ENCODE measurements around the gene MACROD2. TPM values are rescaled to one million over a fixed set of nuclear protein-coding genes. Genes with fewer than 3 reads are reported as not detected.

The MACROD2 gene
- total RNA-seq, 1 experiment from 2014 or later = 3.7 TPM

GRCh38 chr20:15155848-15156401 is 1160.6 kb downstream of the MACROD2 start:
- Histone ChIP-seq H4K20me1 (ENCODE audit: insufficient read depth) (no peaks in the 10 kb centered on the region), H3K27me3 (ENCODE audit: insufficient read depth, low read length) (no peaks in the 10 kb centered on the region), H3K79me2 (ENCODE audit: insufficient read depth, low read length) (no peaks in the 10 kb centered on the region), H3K9me2 (ENCODE audit: insufficient read depth) (no peaks in the 10 kb centered on the region), H2AFZ (ENCODE audit: low read depth, low read length, poor library complexity, severe bottlenecking) (no peak overlapping the region), H3K4me2 (ENCODE audit: low read length) (no peak overlapping the region), H3K9ac (ENCODE audit: low read length) (no peak overlapping the region), H3K4me3 (replicated peaks in 1 of 2; ENCODE audit: low read depth in 1 of 2, low read length in 2 of 2) (no peak overlapping the region), H3K9me3 (ENCODE audit: control insufficient read depth in 1 of 2, insufficient read depth in 1 of 2, low read depth in 1 of 2, low read length in 2 of 2) (no peaks in the 10 kb centered on the region), H3K36me3 (ENCODE audit: control insufficient read depth in 1 of 2, insufficient read depth in 2 of 2, low read length in 2 of 2) (no peaks in the 10 kb centered on the region), H3K4me1 (ENCODE audit: control insufficient read depth in 1 of 2, insufficient read depth in 2 of 2, low read length in 2 of 2) (no peaks in the 10 kb centered on the region), H3K27ac (ENCODE audit: low read depth, low read length) (no peak overlapping the region)
- ChIA-PET CTCF (no interaction called here), POLR2A (no interaction called here), RAD21 (ENCODE audit: low non-redundant PET in 1 of 2, low total read pairs in 2 of 2, uncharacterized antibody in 2 of 2, unreplicated experiment in 2 of 2) (no interaction called here)
- intact Hi-C loops (cut with micrococcal nuclease) = no loop called here
- no TSS peak for BruUV-seq (replicated peaks)
- TF ChIP-seq CEBPB (IDR thresholded peaks at IDR 0.05; ENCODE audit: low read depth) (no peak), TCF7L2 (IDR thresholded peaks at IDR 0.05; ENCODE audit: borderline replicate concordance, extremely low read depth, insufficient read depth, insufficient read length) (no peak), POLR2A (IDR thresholded peaks at IDR 0.05; ENCODE audit: borderline replicate concordance, extremely low read depth, insufficient read depth, insufficient read length) (no peak), SP1 (IDR thresholded peaks at IDR 0.05; ENCODE audit: low read depth) (no peak), FOSL1 (IDR thresholded peaks at IDR 0.05; ENCODE audit: low read depth) (no peak), SRF (IDR thresholded peaks at IDR 0.05; ENCODE audit: low read depth) (no peak), CTCF (IDR thresholded peaks at IDR 0.05 in 2 of 3, conservative IDR thresholded peaks at IDR 0.05 in 1 of 3; ENCODE audit: borderline replicate concordance in 1 of 3, insufficient read depth in 1 of 3, low read depth in 2 of 3, low read length in 2 of 3) (no peak)
- no peak for DNase-seq (ENCODE audit: low read depth, low spot score)
- ATAC-seq = no peak

- Histone ChIP-seq H2AFZ (ENCODE audit: low read depth, low read length, poor library complexity, severe bottlenecking) (no peak overlapping the region), H3K27me3 (ENCODE audit: insufficient read depth, low read length) (no peaks in the 10 kb centered on the region), H3K4me2 (ENCODE audit: low read length) (no peak overlapping the region), H3K9me2 (ENCODE audit: insufficient read depth) (no peaks in the 10 kb centered on the region), H3K36me3 (ENCODE audit: control insufficient read depth in 1 of 2, insufficient read depth in 2 of 2, low read length in 2 of 2) (no peaks in the 10 kb centered on the region), H3K4me1 (ENCODE audit: control insufficient read depth in 1 of 2, insufficient read depth in 2 of 2, low read length in 2 of 2) (no peaks in the 10 kb centered on the region), H3K9me3 (ENCODE audit: control insufficient read depth in 1 of 2, insufficient read depth in 1 of 2, low read depth in 1 of 2, low read length in 2 of 2) (no peaks in the 10 kb centered on the region), H3K4me3 (replicated peaks in 1 of 2; ENCODE audit: low read depth in 1 of 2, low read length in 2 of 2) (no peak overlapping the region), H3K79me2 (ENCODE audit: insufficient read depth, low read length) (no peaks in the 10 kb centered on the region), H3K27ac (ENCODE audit: low read depth, low read length) (no peak overlapping the region), H3K9ac (ENCODE audit: low read length) (no peak overlapping the region), H4K20me1 (ENCODE audit: insufficient read depth) (no peaks in the 10 kb centered on the region)
- no TSS peak for BruUV-seq (replicated peaks)
- no peak for ATAC-seq
- no peak for DNase-seq (ENCODE audit: low read depth, low spot score)
- POLR2A ChIA-PET = no interaction called here
- intact Hi-C loops (cut with micrococcal nuclease) = no loop called here
- CTCF ChIA-PET = no interaction called here
- RAD21 ChIA-PET (ENCODE audit: low non-redundant PET in 1 of 2, low total read pairs in 2 of 2, uncharacterized antibody in 2 of 2, unreplicated experiment in 2 of 2) = no interaction called here
- TF ChIP-seq CBX3 (IDR thresholded peaks at IDR 0.05; ENCODE audit: low read depth) (no peak), SRF (IDR thresholded peaks at IDR 0.05; ENCODE audit: low read depth) (no peak), CTCF (IDR thresholded peaks at IDR 0.05 in 2 of 3, conservative IDR thresholded peaks at IDR 0.05 in 1 of 3; ENCODE audit: borderline replicate concordance in 1 of 3, insufficient read depth in 1 of 3, low read depth in 2 of 3, low read length in 2 of 3) (no peak), YY1 (IDR thresholded peaks at IDR 0.05; ENCODE audit: extremely low read depth, insufficient replicate concordance, low read depth, low read length) (no peak), EGR1 (IDR thresholded peaks at IDR 0.05; ENCODE audit: low read depth) (no peak), POLR2AphosphoS5 (IDR thresholded peaks at IDR 0.05; ENCODE audit: low read depth, low read length) (no peak), SP1 (IDR thresholded peaks at IDR 0.05; ENCODE audit: low read depth) (no peak)
- TF ChIP-seq, protein P1, sequence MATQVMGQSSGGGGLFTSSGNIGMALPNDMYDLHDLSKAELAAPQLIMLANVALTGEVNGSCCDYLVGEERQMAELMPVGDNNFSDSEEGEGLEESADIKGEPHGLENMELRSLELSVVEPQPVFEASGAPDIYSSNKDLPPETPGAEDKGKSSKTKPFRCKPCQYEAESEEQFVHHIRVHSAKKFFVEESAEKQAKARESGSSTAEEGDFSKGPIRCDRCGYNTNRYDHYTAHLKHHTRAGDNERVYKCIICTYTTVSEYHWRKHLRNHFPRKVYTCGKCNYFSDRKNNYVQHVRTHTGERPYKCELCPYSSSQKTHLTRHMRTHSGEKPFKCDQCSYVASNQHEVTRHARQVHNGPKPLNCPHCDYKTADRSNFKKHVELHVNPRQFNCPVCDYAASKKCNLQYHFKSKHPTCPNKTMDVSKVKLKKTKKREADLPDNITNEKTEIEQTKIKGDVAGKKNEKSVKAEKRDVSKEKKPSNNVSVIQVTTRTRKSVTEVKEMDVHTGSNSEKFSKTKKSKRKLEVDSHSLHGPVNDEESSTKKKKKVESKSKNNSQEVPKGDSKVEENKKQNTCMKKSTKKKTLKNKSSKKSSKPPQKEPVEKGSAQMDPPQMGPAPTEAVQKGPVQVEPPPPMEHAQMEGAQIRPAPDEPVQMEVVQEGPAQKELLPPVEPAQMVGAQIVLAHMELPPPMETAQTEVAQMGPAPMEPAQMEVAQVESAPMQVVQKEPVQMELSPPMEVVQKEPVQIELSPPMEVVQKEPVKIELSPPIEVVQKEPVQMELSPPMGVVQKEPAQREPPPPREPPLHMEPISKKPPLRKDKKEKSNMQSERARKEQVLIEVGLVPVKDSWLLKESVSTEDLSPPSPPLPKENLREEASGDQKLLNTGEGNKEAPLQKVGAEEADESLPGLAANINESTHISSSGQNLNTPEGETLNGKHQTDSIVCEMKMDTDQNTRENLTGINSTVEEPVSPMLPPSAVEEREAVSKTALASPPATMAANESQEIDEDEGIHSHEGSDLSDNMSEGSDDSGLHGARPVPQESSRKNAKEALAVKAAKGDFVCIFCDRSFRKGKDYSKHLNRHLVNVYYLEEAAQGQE (IDR thresholded peaks at IDR 0.05; ENCODE audit: low read depth) = no peak
Measured at GRCh38 chr20:15158533-15158932, 1163.2 kb downstream of the MACROD2 start.

All from HCT116 (cell line).